ENCODE results near the gene MAP4K5. TPM values are rescaled to one million over a fixed set of nuclear protein-coding genes. Genes with fewer than 3 reads are reported as not detected.
A peak's percentile ranks its signal among the peaks of the same experiment; 100 is the strongest.

Gene MAP4K5
- total RNA-seq, 1 donor, result 101 TPM

DNA sequence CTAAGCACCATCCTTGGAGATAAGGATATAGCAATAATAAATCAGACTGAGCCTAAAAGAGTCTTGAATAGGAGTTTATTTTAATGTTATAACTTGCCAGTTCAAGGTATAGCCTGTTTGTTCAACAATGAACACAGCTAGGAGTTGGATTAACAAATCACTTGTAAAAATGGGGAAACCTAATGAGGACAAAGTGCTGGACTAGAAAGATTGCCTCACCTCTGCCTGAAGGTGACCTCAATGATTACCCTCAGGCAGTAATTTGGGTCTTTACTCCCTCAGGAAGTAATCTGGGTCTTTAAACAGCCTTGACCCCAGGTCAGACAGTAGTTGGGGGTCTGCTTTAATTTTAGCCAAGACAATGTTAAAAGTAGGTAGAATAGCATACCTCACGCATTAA is 100.2 kb downstream of the MAP4K5 start:
- TF ChIP-seq, protein P1, sequence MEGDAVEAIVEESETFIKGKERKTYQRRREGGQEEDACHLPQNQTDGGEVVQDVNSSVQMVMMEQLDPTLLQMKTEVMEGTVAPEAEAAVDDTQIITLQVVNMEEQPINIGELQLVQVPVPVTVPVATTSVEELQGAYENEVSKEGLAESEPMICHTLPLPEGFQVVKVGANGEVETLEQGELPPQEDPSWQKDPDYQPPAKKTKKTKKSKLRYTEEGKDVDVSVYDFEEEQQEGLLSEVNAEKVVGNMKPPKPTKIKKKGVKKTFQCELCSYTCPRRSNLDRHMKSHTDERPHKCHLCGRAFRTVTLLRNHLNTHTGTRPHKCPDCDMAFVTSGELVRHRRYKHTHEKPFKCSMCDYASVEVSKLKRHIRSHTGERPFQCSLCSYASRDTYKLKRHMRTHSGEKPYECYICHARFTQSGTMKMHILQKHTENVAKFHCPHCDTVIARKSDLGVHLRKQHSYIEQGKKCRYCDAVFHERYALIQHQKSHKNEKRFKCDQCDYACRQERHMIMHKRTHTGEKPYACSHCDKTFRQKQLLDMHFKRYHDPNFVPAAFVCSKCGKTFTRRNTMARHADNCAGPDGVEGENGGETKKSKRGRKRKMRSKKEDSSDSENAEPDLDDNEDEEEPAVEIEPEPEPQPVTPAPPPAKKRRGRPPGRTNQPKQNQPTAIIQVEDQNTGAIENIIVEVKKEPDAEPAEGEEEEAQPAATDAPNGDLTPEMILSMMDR (IDR thresholded peaks at IDR 0.05; ENCODE audit: insufficient read depth, low read length), result no peak
- no peak overlapping the region for H3K4me3 ChIP-seq (ENCODE audit: low read depth, low read length)
- no peak for DNase-seq (ENCODE audit: low read depth)

GRCh38 chr14:50425816-50426215 is 106.6 kb downstream of the MAP4K5 start:
- DNase-seq (ENCODE audit: low read depth), result peak; percentile 86
- TF ChIP-seq, protein P1 (IDR thresholded peaks at IDR 0.05; ENCODE audit: insufficient read depth, low read length), result no peak
- no peak overlapping the region for H3K4me3 ChIP-seq (ENCODE audit: low read depth, low read length)

DNA sequence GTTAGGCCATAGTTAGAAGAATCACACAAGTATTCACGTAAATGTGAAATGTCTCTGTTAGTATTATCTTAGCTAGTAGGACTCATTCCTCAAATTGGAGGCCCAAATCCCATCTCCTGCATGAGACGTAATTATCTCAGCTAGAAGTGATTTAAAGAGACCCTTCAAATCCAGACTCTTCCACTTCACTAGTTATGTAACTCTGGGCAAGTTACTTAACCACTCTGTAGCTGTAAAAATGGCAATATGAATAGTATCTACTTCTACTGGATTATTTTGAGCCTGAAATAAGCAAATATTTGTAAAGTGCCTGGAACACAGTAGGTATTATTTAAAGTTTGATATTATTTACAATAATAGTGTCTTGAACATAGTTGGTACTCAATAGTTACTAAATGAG is 107.3 kb downstream of the MAP4K5 start:
- DNase-seq (ENCODE audit: low read depth), result no peak
- H3K4me3 ChIP-seq (ENCODE audit: low read depth, low read length), result no peak overlapping the region
- TF ChIP-seq, protein P1 (IDR thresholded peaks at IDR 0.05; ENCODE audit: insufficient read depth, low read length), result no peak

DNA sequence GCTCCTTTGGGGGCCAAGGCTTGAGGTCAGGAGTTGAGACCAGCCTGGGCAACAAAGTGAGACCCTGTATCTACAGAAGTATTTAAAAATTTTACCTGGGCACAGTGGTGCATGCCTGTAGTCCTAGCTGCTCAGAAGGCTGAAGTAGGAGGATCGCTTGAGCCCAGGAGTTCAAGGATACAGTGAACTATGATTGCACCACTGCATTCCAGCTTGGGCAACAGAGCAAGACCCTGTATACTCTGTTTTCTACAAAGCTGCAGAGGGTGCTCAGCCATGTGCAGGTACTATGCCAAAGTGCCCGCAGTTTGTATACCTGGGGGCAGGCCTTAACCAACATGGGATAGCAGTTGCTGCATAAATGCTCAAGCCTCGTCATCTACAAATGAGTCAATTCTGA is 108.8 kb downstream of the MAP4K5 start:
- no peak overlapping the region for H3K4me3 ChIP-seq (ENCODE audit: low read depth, low read length)
- TF ChIP-seq, protein P1 (IDR thresholded peaks at IDR 0.05; ENCODE audit: insufficient read depth, low read length), result no peak
- DNase-seq (ENCODE audit: low read depth), result no peak

GRCh38 chr14:50421499-50421898 is 110.9 kb downstream of the MAP4K5 start:
- no peak overlapping the region for H3K4me3 ChIP-seq (ENCODE audit: low read depth, low read length)
- DNase-seq (ENCODE audit: low read depth), result no peak
- TF ChIP-seq, protein P1 (IDR thresholded peaks at IDR 0.05; ENCODE audit: insufficient read depth, low read length), result no peak

DNA sequence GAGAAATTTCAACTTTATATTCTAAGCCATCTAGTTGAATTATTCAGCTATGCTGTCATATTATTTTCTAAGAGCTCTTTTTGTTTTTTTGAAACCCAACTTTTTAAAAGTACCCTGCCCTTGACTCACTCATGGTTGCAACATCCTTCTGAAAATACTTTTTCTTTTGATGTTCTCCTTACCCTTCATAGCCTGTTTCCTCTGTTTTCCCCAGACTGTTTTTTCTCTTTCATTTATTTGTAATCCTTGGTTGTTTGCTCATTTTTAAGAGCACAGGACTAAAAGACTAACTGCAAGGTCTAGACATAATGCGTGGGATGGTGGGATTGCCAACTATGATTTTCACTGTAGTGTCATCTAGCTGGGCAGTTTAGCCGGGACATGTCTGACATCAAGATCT is 114.5 kb downstream of the MAP4K5 start:
- peak; percentile 67 for DNase-seq (ENCODE audit: low read depth)
- TF ChIP-seq, protein P1 (IDR thresholded peaks at IDR 0.05; ENCODE audit: insufficient read depth, low read length), result no peak
- no peak overlapping the region for H3K4me3 ChIP-seq (ENCODE audit: low read depth, low read length)

- TF ChIP-seq, protein P1 (IDR thresholded peaks at IDR 0.05; ENCODE audit: insufficient read depth, low read length), result no peak
- H3K4me3 ChIP-seq (ENCODE audit: low read depth, low read length), result no peak overlapping the region
- peak; percentile 89 for DNase-seq (ENCODE audit: low read depth)
Measured at GRCh38 chr14:50410921-50411320, 121.4 kb downstream of the MAP4K5 start.

Data from fibroblast of the aortic adventitia (primary cell).